Epithelial cell of esophagus (primary cell): ENCODE results near the gene TAS2R38.
"Not testable (repeated sequence)": the region's sequence is repeated elsewhere in the genome, so short reads cannot be mapped to it uniquely, and the experiment has no call there.

Experiments
- DNase-seq: peaks from one replicate; pipeline ENCODE4 v3.0.0; 2010; ENCODE audit warnings: low read depth
- H3K4me3 ChIP-seq: 2 replicates; pipeline ENCODE4 v1.5.1; 2011; ENCODE audit warnings: mild to moderate bottlenecking, low read length, control low read depth
- TF ChIP-seq, protein P1 (sequence below): IDR thresholded peaks from 2 replicates; pipeline ENCODE4 v1.5.1; 2011; ENCODE audit warnings: low read depth, mild to moderate bottlenecking, low read length, control low read depth, inconsistent platforms; ENCODE audit not compliant: insufficient read depth; ENCODE audit errors: missing control alignments

Gene TAS2R38

DNA sequence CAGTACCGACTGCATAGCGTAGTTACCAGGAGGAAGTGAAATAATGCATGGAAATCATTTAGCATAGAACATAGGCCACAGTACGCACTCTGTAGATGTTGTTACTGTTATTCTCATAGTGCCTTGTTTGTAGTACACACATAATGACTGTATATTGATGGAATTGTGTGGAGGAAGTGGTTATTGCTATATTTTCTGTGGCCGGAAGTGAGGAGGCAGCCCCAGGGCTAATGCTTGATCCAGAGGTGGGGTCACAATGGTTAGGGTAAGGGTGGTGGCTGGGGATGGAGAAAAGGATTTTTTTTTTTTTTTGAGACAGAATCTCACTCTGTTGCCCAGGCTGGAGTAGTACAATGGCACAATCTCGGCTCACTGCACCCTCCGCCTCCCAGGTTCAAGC lies 17.6 kb upstream of the TAS2R38 start:
- DNase-seq: no peak
- no peak overlapping the region for H3K4me3 ChIP-seq
- TF ChIP-seq, protein P1, sequence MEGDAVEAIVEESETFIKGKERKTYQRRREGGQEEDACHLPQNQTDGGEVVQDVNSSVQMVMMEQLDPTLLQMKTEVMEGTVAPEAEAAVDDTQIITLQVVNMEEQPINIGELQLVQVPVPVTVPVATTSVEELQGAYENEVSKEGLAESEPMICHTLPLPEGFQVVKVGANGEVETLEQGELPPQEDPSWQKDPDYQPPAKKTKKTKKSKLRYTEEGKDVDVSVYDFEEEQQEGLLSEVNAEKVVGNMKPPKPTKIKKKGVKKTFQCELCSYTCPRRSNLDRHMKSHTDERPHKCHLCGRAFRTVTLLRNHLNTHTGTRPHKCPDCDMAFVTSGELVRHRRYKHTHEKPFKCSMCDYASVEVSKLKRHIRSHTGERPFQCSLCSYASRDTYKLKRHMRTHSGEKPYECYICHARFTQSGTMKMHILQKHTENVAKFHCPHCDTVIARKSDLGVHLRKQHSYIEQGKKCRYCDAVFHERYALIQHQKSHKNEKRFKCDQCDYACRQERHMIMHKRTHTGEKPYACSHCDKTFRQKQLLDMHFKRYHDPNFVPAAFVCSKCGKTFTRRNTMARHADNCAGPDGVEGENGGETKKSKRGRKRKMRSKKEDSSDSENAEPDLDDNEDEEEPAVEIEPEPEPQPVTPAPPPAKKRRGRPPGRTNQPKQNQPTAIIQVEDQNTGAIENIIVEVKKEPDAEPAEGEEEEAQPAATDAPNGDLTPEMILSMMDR: no peak

DNA sequence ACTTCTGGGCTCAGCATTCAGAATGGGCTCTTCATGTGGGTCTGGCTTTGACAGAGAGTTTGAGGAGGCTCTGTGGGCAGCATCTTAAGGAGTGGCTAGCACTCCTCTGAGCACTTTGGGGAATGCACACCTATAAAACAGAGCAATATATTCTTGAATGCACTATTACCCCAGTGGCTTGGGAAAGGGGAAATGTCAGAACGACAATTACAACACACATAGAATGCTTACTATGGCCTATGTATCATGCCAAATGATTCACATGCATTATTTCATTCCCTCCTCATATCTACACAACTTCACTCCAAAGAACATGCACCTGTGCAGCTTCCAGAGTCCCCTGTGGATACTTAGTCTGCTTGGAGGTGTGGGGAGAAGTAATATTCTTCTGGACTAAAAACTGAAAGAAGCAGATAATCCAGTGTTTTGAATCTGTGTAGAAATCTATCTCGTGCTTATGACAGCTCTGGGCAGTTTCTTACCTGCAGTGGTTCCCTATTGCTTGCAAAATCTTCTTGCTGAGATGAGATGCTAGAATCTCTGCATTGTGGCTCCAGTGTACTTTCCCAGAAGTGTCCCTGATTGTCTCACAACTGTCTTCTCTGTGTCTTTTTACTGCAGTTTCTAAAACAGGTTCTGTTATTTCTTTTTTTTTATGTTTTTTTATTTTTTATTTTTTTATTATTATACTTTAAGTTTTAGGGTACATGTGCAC lies 16.6 kb upstream of the TAS2R38 start:
- no peak for DNase-seq
- H3K4me3 ChIP-seq: no peak overlapping the region
- TF ChIP-seq, protein P1: no peak

DNA sequence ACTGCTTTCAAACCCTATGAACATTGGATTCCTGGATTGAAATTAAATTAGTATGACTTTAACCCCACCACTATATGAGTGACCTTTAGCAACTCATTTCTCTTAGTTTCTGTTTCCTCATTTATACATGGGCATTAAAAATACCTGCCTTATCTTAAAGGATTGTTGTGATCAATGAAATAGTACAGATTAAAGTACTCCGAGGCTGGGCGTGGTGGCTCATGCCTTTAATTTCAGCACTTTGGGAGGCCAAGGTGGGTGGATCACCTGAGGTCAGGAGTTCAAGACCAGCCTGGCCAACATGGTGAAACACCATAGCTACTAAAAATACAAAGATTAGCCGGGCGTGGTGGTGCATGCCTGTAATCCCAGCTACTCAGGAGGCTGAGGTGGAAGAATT lies 14.2 kb upstream of the TAS2R38 start:
- H3K4me3 ChIP-seq, DNase-seq: not testable (repeated sequence)

DNA sequence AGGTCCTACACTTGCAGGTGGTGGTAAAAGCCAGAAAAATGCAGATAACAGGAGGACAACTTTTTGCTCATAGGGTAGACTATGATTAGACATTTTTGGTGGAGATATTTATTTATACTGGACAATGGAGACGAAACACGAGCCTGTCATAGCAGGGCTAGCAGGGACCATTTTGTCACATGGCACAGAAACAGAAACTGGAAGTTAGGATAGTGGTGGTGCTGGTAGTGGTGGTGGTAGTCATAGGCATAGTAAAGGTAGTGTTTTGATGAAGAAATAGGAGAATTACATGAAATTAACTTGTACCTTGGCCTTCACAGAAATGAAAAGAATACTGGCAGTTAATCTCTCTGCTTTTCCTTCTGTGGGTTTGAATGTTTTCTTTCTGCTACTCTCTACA lies 13.3 kb upstream of the TAS2R38 start:
- TF ChIP-seq, protein P1: no peak
- no peak for DNase-seq
- H3K4me3 ChIP-seq: no peak overlapping the region

DNA sequence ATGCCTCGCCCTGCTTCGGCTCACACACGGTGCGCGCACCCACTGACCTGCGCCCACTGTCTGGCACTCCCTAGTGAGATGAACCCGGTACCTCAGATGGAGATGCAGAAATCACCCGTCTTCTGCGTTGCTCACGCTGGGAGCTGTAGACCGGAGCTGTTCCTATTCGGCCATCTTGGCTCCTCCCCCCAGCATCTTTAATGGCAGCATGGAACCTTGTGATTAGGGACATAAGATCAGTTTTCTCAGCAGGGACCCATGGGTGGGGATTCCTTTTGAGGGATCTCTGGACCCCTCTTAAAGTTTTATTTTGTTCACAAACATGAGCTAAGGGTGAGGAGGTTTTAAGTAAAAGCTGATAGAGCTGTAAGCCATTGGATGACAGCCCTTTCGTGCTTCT lies 12.4 kb upstream of the TAS2R38 start:
- not testable (repeated sequence) for H3K4me3 ChIP-seq, DNase-seq

DNA sequence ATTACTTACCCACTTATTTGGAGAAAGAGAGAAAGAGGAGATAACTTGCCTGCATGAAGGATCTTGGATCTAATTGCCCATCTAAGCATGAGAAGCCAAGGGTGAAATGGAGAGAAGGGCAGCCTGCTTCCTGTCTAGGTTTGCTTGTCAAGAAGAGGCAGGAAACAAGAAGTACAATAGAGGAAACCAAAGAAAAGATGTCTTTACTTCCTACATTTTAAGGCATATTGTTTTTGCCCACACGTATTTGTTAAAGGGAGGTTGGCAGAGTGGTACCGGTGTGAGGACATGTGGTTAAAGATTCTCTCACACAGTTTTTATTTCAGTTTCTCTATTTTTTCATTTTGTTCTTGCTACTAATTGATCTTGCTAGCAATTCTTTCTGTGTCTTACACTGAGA lies 6.0 kb upstream of the TAS2R38 start:
- TF ChIP-seq, protein P1: no peak
- no peak for DNase-seq
- no peak overlapping the region for H3K4me3 ChIP-seq

DNA sequence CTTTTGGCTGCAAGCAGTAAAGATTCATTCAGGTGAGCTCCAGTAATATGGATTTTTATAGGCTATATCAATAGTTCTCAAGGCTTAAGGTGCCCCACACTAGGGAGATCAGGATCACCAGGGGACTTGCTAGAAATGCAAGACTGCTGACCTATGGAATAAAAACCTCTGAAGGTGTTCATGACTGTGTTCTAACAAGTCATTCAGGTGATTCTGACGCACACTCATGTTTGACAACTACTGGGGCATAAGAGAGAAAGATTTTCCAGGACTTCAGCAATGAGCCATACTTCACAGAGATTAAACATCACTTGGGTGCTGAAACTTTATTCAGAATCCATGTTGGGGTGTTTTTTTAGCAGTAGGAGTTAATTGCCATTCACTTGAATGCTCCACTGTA lies 4.8 kb upstream of the TAS2R38 start:
- DNase-seq: peak; percentile 41
- H3K4me3 ChIP-seq: no peak overlapping the region
- TF ChIP-seq, protein P1: no peak

DNA sequence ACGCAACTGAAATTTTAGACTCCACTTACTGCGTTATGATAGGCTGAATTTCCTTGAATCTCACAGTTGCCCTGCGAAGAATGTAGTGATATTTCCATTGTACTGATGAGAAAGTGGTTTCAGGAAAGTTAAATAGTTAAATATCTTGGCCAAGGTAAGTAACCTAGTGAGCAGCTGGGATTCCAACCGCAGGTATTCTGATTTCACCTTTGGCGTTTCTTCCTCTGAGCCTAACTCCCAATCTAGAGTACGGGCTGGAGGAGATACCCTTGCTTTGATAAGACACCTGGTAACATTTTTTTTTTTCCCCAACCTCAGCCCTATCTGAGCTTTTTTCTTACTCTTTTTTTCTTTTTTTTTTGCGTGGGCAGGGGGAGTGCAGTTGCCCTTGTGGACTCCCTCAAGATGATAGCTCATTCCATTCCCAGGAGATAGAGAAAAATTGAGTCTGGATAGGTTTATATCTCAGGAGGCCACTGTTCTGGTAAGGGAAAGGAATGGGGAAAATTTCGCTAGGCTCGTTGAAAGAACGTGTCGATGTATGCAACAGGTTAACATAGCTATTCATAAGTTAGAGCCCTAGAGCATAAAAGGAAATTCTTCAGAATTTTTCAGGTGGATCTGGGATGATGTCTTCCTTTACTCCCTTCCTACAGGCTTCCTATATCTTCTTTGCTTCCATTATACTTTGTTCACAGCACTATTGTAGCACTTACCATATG lies 3.1 kb upstream of the TAS2R38 start:
- H3K4me3 ChIP-seq: no peak overlapping the region
- TF ChIP-seq, protein P1: no peak
- DNase-seq: no peak
